BE2C (cell line): ENCODE measurements around the gene GSS.

Experiments
- DNase-seq: peaks from one replicate; pipeline ENCODE4 v3.0.0-alpha.2; 2020
- H3K27me3 ChIP-seq: fragments of 250-450 bp; sonication (Bioruptor Pico); 2 replicates; pipeline ENCODE4 v1.5.1; 2020; ENCODE audit warnings: mild to moderate bottlenecking
- H3K36me3 ChIP-seq: fragments of 250-450 bp; sonication (Bioruptor Pico); 2 replicates; pipeline ENCODE4 v1.5.1; 2020; ENCODE audit warnings: mild to moderate bottlenecking
- H3K4me1 ChIP-seq: fragments of 250-450 bp; sonication (Bioruptor Pico); 2 replicates; pipeline ENCODE4 v1.5.1; 2020
- H3K4me3 ChIP-seq: 2 replicates; pipeline ENCODE4 v1.5.1; 2011; ENCODE audit warnings: low read depth, low read length
- H3K9me3 ChIP-seq: fragments of 250-450 bp; sonication (Bioruptor Pico); 2 replicates; pipeline ENCODE4 v1.5.1; 2020
- TF ChIP-seq, protein P1 (sequence below): IDR thresholded peaks from 2 replicates; pipeline ENCODE4 v1.5.1; 2012; ENCODE audit warnings: mild to moderate bottlenecking, low read depth, low read length

The GSS gene

DNA sequence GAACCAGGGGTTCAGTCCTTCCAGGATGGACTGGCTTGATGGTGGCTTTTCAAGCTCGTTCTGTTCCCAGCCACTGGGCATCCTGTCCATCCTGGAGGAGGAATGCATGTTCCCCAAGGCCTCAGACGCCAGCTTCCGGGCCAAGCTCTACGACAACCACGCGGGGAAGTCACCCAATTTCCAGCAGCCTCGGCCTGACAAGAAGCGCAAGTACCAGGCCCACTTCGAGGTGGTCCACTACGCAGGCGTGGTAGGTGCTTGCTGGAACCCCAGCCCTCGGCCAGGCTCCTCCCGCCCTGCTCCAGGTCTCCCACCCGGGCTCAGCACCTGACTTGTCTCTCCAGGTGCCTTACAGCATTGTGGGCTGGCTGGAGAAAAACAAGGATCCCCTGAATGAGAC lies 34.1 kb upstream of the GSS start:
- no peak for DNase-seq
- H3K4me3 ChIP-seq = no peak overlapping the region
- H3K27me3 ChIP-seq = no peaks in the 10 kb centered on the region
- no peaks in the 10 kb centered on the region for H3K36me3 ChIP-seq
- no peaks in the 10 kb centered on the region for H3K4me1 ChIP-seq
- TF ChIP-seq, protein P1, sequence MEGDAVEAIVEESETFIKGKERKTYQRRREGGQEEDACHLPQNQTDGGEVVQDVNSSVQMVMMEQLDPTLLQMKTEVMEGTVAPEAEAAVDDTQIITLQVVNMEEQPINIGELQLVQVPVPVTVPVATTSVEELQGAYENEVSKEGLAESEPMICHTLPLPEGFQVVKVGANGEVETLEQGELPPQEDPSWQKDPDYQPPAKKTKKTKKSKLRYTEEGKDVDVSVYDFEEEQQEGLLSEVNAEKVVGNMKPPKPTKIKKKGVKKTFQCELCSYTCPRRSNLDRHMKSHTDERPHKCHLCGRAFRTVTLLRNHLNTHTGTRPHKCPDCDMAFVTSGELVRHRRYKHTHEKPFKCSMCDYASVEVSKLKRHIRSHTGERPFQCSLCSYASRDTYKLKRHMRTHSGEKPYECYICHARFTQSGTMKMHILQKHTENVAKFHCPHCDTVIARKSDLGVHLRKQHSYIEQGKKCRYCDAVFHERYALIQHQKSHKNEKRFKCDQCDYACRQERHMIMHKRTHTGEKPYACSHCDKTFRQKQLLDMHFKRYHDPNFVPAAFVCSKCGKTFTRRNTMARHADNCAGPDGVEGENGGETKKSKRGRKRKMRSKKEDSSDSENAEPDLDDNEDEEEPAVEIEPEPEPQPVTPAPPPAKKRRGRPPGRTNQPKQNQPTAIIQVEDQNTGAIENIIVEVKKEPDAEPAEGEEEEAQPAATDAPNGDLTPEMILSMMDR = no peak
- H3K9me3 ChIP-seq = no peaks in the 10 kb centered on the region

GRCh38 chr20:34989118-34989517 lies 33.5 kb upstream of the GSS start:
- TF ChIP-seq, protein P1 = no peak
- Histone ChIP-seq H3K4me1 (no peaks in the 10 kb centered on the region), H3K4me3 (no peak overlapping the region), H3K36me3 (no peaks in the 10 kb centered on the region), H3K9me3 (no peaks in the 10 kb centered on the region), H3K27me3 (no peaks in the 10 kb centered on the region)
- no peak for DNase-seq

- H3K4me3 ChIP-seq = no peak overlapping the region
- no peaks in the 10 kb centered on the region for H3K36me3 ChIP-seq
- no peaks in the 10 kb centered on the region for H3K27me3 ChIP-seq
- TF ChIP-seq, protein P1 = no peak
- DNase-seq = no peak
- no peaks in the 10 kb centered on the region for H3K4me1 ChIP-seq
- H3K9me3 ChIP-seq = no peaks in the 10 kb centered on the region
Observed at GRCh38 chr20:34988191-34988540, 32.6 kb upstream of the GSS start.

DNA sequence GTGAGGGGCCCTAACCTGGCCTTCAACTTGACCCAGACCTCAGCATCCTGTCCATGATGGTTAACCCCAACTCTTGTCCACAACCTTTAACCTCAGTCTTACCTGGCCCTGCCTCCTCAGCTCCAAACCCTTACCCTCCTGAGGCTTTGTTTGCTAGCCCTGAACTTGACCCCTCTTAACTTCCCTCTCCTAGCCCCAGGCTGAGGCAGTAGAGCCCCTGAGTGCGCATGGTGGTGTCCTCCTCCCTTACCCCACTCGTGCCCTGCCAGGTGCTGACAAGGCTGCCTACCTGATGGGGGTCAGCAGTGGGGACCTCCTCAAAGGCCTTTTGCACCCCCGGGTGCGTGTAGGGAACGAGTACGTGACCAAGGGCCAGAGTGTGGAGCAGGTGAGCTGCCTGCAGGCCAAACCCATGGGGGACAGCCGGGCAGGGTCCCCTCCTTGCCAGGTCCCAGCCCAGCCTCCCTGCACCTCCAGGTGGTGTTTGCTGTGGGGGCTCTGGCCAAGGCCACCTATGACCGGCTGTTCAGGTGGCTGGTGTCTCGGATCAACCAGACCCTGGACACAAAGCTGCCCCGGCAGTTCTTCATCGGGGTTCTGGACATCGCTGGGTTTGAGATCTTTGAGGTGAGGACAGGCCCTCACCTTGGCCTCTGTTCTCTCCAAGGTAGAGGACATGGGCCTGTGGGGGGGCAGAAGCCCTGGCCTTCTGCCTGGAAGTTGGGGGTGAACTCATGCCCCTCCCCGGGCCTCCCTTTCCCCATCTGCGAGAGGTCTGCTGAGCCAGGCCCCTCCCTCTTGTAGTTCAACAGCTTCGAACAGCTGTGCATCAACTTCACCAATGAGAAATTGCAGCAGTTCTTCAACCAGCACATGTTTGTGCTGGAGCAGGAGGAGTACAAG lies 31.9 kb upstream of the GSS start:
- H3K4me3 ChIP-seq = no peak overlapping the region
- H3K27me3 ChIP-seq = no peaks in the 10 kb centered on the region
- no peak for DNase-seq
- no peaks in the 10 kb centered on the region for H3K9me3 ChIP-seq
- H3K4me1 ChIP-seq = no peaks in the 10 kb centered on the region
- TF ChIP-seq, protein P1 = no peak
- no peaks in the 10 kb centered on the region for H3K36me3 ChIP-seq

GRCh38 chr20:34986311-34987287 lies 31.0 kb upstream of the GSS start:
- Histone ChIP-seq H3K4me3 (no peak overlapping the region), H3K27me3 (no peaks in the 10 kb centered on the region), H3K36me3 (no peaks in the 10 kb centered on the region), H3K9me3 (no peaks in the 10 kb centered on the region), H3K4me1 (no peaks in the 10 kb centered on the region)
- DNase-seq = no peak
- TF ChIP-seq, protein P1 = no peak
